ENCODE results near the gene FXYD2.

DNA sequence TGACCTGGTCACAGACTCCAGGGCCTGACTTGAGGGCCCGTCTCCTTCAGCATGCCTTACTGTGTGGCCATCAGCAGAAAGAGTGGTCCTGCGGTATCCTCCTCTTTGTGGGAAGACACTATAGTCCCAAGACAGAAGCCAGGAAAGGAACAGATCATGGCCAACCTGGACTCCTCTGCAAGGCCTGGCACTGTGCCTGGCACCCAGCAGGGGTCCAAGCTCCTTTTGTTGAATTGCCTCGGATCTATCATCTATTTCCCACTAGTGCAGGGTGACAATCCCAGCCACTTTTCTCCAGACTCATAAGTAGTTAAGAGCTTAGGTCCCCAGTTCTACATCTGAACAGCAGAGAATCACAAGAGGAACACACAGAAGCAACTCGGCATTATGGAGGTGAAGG, 54.5 kb downstream of the FXYD2 start:
- no peak for TF ChIP-seq AKNA (CRISPR knock-in tag; IDR thresholded peaks at IDR 0.05; ENCODE audit: borderline replicate concordance)
- no peak for TF ChIP-seq HNRNPL (IDR thresholded peaks at IDR 0.05; ENCODE audit: low read depth, low read length)
- TF ChIP-seq, protein P1, sequence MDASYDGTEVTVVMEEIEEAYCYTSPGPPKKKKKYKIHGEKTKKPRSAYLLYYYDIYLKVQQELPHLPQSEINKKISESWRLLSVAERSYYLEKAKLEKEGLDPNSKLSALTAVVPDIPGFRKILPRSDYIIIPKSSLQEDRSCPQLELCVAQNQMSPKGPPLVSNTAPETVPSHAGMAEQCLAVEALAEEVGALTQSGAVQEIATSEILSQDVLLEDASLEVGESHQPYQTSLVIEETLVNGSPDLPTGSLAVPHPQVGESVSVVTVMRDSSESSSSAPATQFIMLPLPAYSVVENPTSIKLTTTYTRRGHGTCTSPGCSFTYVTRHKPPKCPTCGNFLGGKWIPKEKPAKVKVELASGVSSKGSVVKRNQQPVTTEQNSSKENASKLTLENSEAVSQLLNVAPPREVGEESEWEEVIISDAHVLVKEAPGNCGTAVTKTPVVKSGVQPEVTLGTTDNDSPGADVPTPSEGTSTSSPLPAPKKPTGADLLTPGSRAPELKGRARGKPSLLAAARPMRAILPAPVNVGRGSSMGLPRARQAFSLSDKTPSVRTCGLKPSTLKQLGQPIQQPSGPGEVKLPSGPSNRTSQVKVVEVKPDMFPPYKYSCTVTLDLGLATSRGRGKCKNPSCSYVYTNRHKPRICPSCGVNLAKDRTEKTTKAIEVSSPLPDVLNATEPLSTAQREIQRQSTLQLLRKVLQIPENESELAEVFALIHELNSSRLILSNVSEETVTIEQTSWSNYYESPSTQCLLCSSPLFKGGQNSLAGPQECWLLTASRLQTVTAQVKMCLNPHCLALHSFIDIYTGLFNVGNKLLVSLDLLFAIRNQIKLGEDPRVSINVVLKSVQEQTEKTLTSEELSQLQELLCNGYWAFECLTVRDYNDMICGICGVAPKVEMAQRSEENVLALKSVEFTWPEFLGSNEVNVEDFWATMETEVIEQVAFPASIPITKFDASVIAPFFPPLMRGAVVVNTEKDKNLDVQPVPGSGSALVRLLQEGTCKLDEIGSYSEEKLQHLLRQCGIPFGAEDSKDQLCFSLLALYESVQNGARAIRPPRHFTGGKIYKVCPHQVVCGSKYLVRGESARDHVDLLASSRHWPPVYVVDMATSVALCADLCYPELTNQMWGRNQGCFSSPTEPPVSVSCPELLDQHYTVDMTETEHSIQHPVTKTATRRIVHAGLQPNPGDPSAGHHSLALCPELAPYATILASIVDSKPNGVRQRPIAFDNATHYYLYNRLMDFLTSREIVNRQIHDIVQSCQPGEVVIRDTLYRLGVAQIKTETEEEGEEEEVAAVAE (CRISPR knock-in tag; IDR thresholded peaks at IDR 0.05; ENCODE audit: borderline replicate concordance) = no peak
- no peak for TF ChIP-seq HCFC1 (IDR thresholded peaks at IDR 0.05; ENCODE audit: low read depth, low read length)
- TF ChIP-seq, protein P2, sequence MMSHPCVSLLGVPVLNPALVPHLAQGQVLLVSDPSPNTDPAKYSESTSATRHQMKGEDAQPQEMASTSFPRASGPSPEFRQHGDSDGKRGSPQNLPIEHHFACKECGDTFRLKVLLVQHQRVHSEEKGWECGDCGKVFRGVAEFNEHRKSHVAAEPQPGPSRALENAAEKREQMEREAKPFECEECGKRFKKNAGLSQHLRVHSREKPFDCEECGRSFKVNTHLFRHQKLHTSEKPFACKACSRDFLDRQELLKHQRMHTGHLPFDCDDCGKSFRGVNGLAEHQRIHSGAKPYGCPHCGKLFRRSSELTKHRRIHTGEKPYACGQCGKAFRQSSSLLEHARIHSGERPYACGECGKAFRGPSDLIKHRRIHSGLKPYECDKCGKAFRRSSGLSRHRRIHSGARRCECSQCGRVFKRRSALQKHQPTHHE (CRISPR knock-in tag; IDR thresholded peaks at IDR 0.05; ENCODE audit: borderline replicate concordance) = no peak

Data from HepG2 (cell line).